CD4-positive, alpha-beta T cell (primary cell): Measurements from ENCODE around the gene FCRLB. TPM values are rescaled to one million over a fixed set of nuclear protein-coding genes. Genes with fewer than 3 reads are reported as not detected.
"Not testable (repeated sequence)": the region's sequence is repeated elsewhere in the genome, so short reads cannot be mapped to it uniquely, and the experiment has no call there.

Experiments
- ATAC-seq: fragments of 200-7000 bp; cut with Tn5 transposase; one replicate; pipeline ENCODE4 v1.10.0; 2022; ENCODE audit warnings: mild to moderate bottlenecking; ENCODE audit not compliant: poor library complexity
- CTCF ChIA-PET: fragments of 350-600 bp; sonication (Branson Sonifier 250); formaldehyde crosslinking; loops from one replicate; lab custom pipeline; 2021; ENCODE audit warnings: antibody characterized with exemption, inconsistent platforms; lab: Charles Lee
- POLR2A ChIA-PET: fragments of 350-600 bp; sonication (Branson Sonifier 250); formaldehyde crosslinking; loops from one replicate; lab custom pipeline; 2021; ENCODE audit warnings: antibody characterized with exemption, inconsistent platforms; lab: Charles Lee
- DNase-seq, 14 experiments: peaks; one replicate each; pipeline ENCODE4 v3.0.0-alpha.2; 2013 to 2020; ENCODE audit warnings: mixed read lengths in 2 of 14
- H3K27ac ChIP-seq, 2 donors: one replicate each; pipeline versions ENCODE4 v1.5.1 to v1.7.0; 2013; ENCODE audit warnings: low read length in 2 of 2, low read depth in 1 of 2, mild to moderate bottlenecking in 1 of 2
- H3K27me3 ChIP-seq, 2 experiments: 1 replicate in 1 of 2; 2 replicates in 1 of 2; pipeline versions ENCODE4 v1.6.1 to v1.7.0; 2013; ENCODE audit warnings: low read length in 2 of 2, control low read depth in 1 of 2, mild to moderate bottlenecking in 1 of 2, moderate library complexity in 1 of 2; ENCODE audit not compliant: insufficient read depth in 2 of 2, control insufficient read depth in 1 of 2
- H3K36me3 ChIP-seq: one replicate; pipeline ENCODE4 v1.6.1; 2013; ENCODE audit warnings: low read length, control low read depth; ENCODE audit not compliant: insufficient read depth
- H3K4me1 ChIP-seq: one replicate; pipeline ENCODE4 v1.6.1; 2013; ENCODE audit warnings: low read length, control low read depth; ENCODE audit not compliant: insufficient read depth
- H3K4me3 ChIP-seq: one replicate; pipeline ENCODE4 v1.5.1; 2013; ENCODE audit warnings: mild to moderate bottlenecking, low read length, moderate library complexity
- H3K9me3 ChIP-seq, 2 experiments: 1 replicate in 1 of 2; 2 replicates in 1 of 2; pipeline versions ENCODE4 v1.6.1 to v1.7.0; 2013; ENCODE audit warnings: low read length in 2 of 2, mild to moderate bottlenecking in 2 of 2, control low read depth in 1 of 2, moderate library complexity in 1 of 2; ENCODE audit not compliant: control insufficient read depth in 1 of 2, insufficient read depth in 1 of 2
- H3K27ac Mint-ChIP-seq: one replicate; pipeline ENCODE4 v1.8.0; 2020; ENCODE audit warnings: mixed read lengths
- H3K27me3 Mint-ChIP-seq: one replicate; pipeline ENCODE4 v1.8.0; 2021; ENCODE audit warnings: mixed read lengths
- H3K36me3 Mint-ChIP-seq: one replicate; pipeline ENCODE4 v1.8.0; 2021; ENCODE audit warnings: low read depth, mixed read lengths
- H3K4me1 Mint-ChIP-seq: one replicate; pipeline ENCODE4 v1.8.0; 2021; ENCODE audit warnings: low read depth, mixed read lengths
- H3K4me3 Mint-ChIP-seq: one replicate; pipeline ENCODE4 v1.8.0; 2020; ENCODE audit warnings: mild to moderate bottlenecking, mixed read lengths
- H3K9me3 Mint-ChIP-seq: one replicate; pipeline ENCODE4 v1.8.0; 2020; ENCODE audit warnings: mixed read lengths
- CTCF ChIP-seq: fragments of 200-600 bp; IDR thresholded peaks from one replicate; pipeline ENCODE4 v1.8.0; 2022; ENCODE audit warnings: antibody characterized with exemption, mild to moderate bottlenecking
- intact Hi-C, 2 experiments: fragments of 100-400 bp; cut with DNase I in 1 of 2; cut with micrococcal nuclease in 1 of 2; formaldehyde crosslinking; loops; one replicate each; pipeline versions ENCODE4 v1.15.1 to v1.9.0; 2023 to 2025; cut with DNase I, micrococcal nuclease
- total RNA-seq, 174 experiments: library from RNA in 2 of 174; stranded (reverse) in 2 of 174; gene quantifications; one replicate each; pipeline ENCODE4 v1.2.3 and lab custom pipeline; 2021 to 2026

FCRLB gene
- total RNA-seq, 2 experiments from 2014 or later, result 0.11 TPM; not detected in 1

- H3K36me3 Mint-ChIP-seq, result no peaks in the 10 kb centered on the region
- H3K27me3 Mint-ChIP-seq, result peaks cover 19% of the 10 kb centered on the region
- no peak for TF ChIP-seq CTCF
- intact Hi-C loops, result no loop called here
- no peak overlapping the region for H3K27ac Mint-ChIP-seq
- Histone ChIP-seq H3K27me3 (no peaks in the 10 kb centered on the region), H3K36me3 (no peaks in the 10 kb centered on the region), H3K4me3 (no peak overlapping the region), H3K4me1 (no peaks in the 10 kb centered on the region), H3K9me3 (no peaks in the 10 kb centered on the region), H3K27ac (no peak overlapping the region)
- DNase-seq (no peak), ATAC-seq (no peak)
- CTCF ChIA-PET, result no interaction called here
- H3K4me1 Mint-ChIP-seq, result no peaks in the 10 kb centered on the region
- H3K4me3 Mint-ChIP-seq, result no peak overlapping the region
- H3K9me3 Mint-ChIP-seq, result no peaks in the 10 kb centered on the region
- POLR2A ChIA-PET, result interaction anchor here (0.5 kb wide), 1 partner anchor 363 kb away, joined by 3 read pairs; no protein-coding TSS in a partner anchor
Observed at GRCh38 chr1:161681879-161682278, 39.5 kb upstream of the FCRLB start.

- CTCF ChIA-PET, result interaction anchor here (0.8 kb wide), 1 partner anchor 19 kb away, joined by 3 read pairs; no protein-coding TSS in a partner anchor
- no peaks in the 10 kb centered on the region for H3K9me3 ChIP-seq
- ATAC-seq, result no peak
- DNase-seq, result no peak
- H3K36me3 ChIP-seq, result no peaks in the 10 kb centered on the region
- H3K27me3 ChIP-seq, result peaks cover 12 to 18% of the 10 kb centered on the region in 2 experiments
- no peak overlapping the region for H3K4me3 ChIP-seq
- peaks cover 34% of the 10 kb centered on the region for H3K27me3 Mint-ChIP-seq
- H3K4me1 ChIP-seq, result no peaks in the 10 kb centered on the region
- H3K27ac ChIP-seq, result no peak overlapping the region
- no peak overlapping the region for H3K4me3 Mint-ChIP-seq
- no peaks in the 10 kb centered on the region for H3K9me3 Mint-ChIP-seq
- intact Hi-C loops, result no loop called here
- POLR2A ChIA-PET, result interaction anchor here (0.7 kb wide), 1 partner anchor 38 kb away, joined by 3 read pairs; no protein-coding TSS in a partner anchor
- H3K36me3 Mint-ChIP-seq, result no peaks in the 10 kb centered on the region
- H3K4me1 Mint-ChIP-seq, result no peaks in the 10 kb centered on the region
- no peak overlapping the region for H3K27ac Mint-ChIP-seq
- no peak for TF ChIP-seq CTCF
Observed at GRCh38 chr1:161688946-161689345, 32.4 kb upstream of the FCRLB start.

- intact Hi-C loops, result no loop called here
- Histone ChIP-seq H3K4me1 (no peaks in the 10 kb centered on the region), H3K36me3 (no peaks in the 10 kb centered on the region), H3K4me3 (no peak overlapping the region), H3K27me3 (peaks cover 12 to 18% of the 10 kb centered on the region in 2 experiments), H3K9me3 (no peaks in the 10 kb centered on the region), H3K27ac (no peak overlapping the region)
- no peak for ATAC-seq
- CTCF ChIA-PET, result no interaction called here
- Mint-ChIP-seq H3K9me3 (no peaks in the 10 kb centered on the region), H3K4me1 (no peaks in the 10 kb centered on the region), H3K27me3 (peaks cover 56% of the 10 kb centered on the region), H3K27ac (no peak overlapping the region), H3K4me3 (no peak overlapping the region), H3K36me3 (no peaks in the 10 kb centered on the region)
- DNase-seq, result no peak
- no peak for TF ChIP-seq CTCF
- POLR2A ChIA-PET, result no interaction called here
Observed at GRCh38 chr1:161691846-161692245, 29.5 kb upstream of the FCRLB start.

GRCh38 chr1:161693020-161693712 lies 28.2 kb upstream of the FCRLB start:
- CTCF ChIA-PET, H3K4me1 ChIP-seq, H3K4me3 ChIP-seq, ATAC-seq, POLR2A ChIA-PET, H3K27ac ChIP-seq, intact Hi-C loops, H3K9me3 ChIP-seq, H3K4me1 Mint-ChIP-seq, H3K9me3 Mint-ChIP-seq, H3K36me3 ChIP-seq, H3K27ac Mint-ChIP-seq, H3K4me3 Mint-ChIP-seq, DNase-seq, H3K36me3 Mint-ChIP-seq: not testable (repeated sequence)
- peaks cover 64% of the 10 kb centered on the region for H3K27me3 Mint-ChIP-seq
- peaks cover 12 to 18% of the 10 kb centered on the region in 2 experiments for H3K27me3 ChIP-seq

GRCh38 chr1:161698302-161698701 lies 23.0 kb upstream of the FCRLB start:
- H3K9me3 Mint-ChIP-seq, H3K9me3 ChIP-seq, POLR2A ChIA-PET, H3K4me1 Mint-ChIP-seq, CTCF ChIA-PET, ATAC-seq, H3K36me3 ChIP-seq, H3K27ac Mint-ChIP-seq, intact Hi-C loops, H3K27me3 ChIP-seq, H3K27ac ChIP-seq, H3K36me3 Mint-ChIP-seq, DNase-seq, H3K4me3 Mint-ChIP-seq, H3K4me3 ChIP-seq, H3K4me1 ChIP-seq: not testable (repeated sequence)
- H3K27me3 Mint-ChIP-seq, result peaks cover 37% of the 10 kb centered on the region
